ENCODE results near the gene SLC16A3.
"Not testable (repeated sequence)": the region's sequence is repeated elsewhere in the genome, so short reads cannot be mapped to it uniquely, and the experiment has no call there.

Gene SLC16A3

GRCh38 chr17:82188001-82188961, 40.6 kb upstream of the SLC16A3 start:
- no peaks in the 10 kb centered on the region for H3K27me3 ChIP-seq (ENCODE audit: insufficient read depth, low read length, poor library complexity, severe bottlenecking)
- H3F3A ChIP-seq (ENCODE audit: low read depth), result no peaks in the 10 kb centered on the region
- no peaks in the 10 kb centered on the region for H3K9me2 ChIP-seq (replicated peaks; ENCODE audit: low read depth, low read length)
- H3K4me3 ChIP-seq (ENCODE audit: low read length, poor library complexity, severe bottlenecking), result no peak overlapping the region
- H3K79me2 ChIP-seq (ENCODE audit: insufficient read depth, low read length), result no peaks in the 10 kb centered on the region
- peaks cover 59% of the 10 kb centered on the region; the same call in 1 of the 2 replicates for H3K36me3 ChIP-seq (ENCODE audit: insufficient read depth, low read length)
- no peaks in the 10 kb centered on the region for H4K20me1 ChIP-seq (ENCODE audit: insufficient read depth, low read length, poor library complexity, severe bottlenecking)
- H3K4me1 ChIP-seq (ENCODE audit: insufficient read depth, low read length, poor library complexity, severe bottlenecking), result no peaks in the 10 kb centered on the region
- TF ChIP-seq CTCF (conservative IDR thresholded peaks at IDR 0.05; ENCODE audit: low read length) (no peak), EZH2phosphoT487 (IDR thresholded peaks at IDR 0.05; ENCODE audit: borderline replicate concordance) (no peak)
- H3K4me2 ChIP-seq (ENCODE audit: low read depth, low read length, poor library complexity, severe bottlenecking), result no peak overlapping the region
- H2AFZ ChIP-seq (ENCODE audit: low read length), result no peak overlapping the region
- no peaks in the 10 kb centered on the region for H3K9me3 ChIP-seq (ENCODE audit: insufficient read depth, low read depth, low read length)
- no peak overlapping the region for H3K9ac ChIP-seq (ENCODE audit: low read depth, low read length, poor library complexity, severe bottlenecking)

GRCh38 chr17:82193050-82193449, 35.8 kb upstream of the SLC16A3 start:
- not testable (repeated sequence) for H3K9me2 ChIP-seq (replicated peaks; ENCODE audit: low read depth, low read length); H3K4me1 ChIP-seq (ENCODE audit: insufficient read depth, low read length, poor library complexity, severe bottlenecking); H3K4me2 ChIP-seq (ENCODE audit: low read depth, low read length, poor library complexity, severe bottlenecking); H3K9me3 ChIP-seq (ENCODE audit: insufficient read depth, low read depth, low read length); H2AFZ ChIP-seq (ENCODE audit: low read length); H3F3A ChIP-seq (ENCODE audit: low read depth); H3K9ac ChIP-seq (ENCODE audit: low read depth, low read length, poor library complexity, severe bottlenecking); H3K4me3 ChIP-seq (ENCODE audit: low read length, poor library complexity, severe bottlenecking); H3K27me3 ChIP-seq (ENCODE audit: insufficient read depth, low read length, poor library complexity, severe bottlenecking)
- Histone ChIP-seq H4K20me1 (ENCODE audit: insufficient read depth, low read length, poor library complexity, severe bottlenecking) (peaks cover 22% of the 10 kb centered on the region), H3K79me2 (ENCODE audit: insufficient read depth, low read length) (peaks cover 35% of the 10 kb centered on the region), H3K36me3 (ENCODE audit: insufficient read depth, low read length) (peaks cover 76% of the 10 kb centered on the region; the same call in 1 of the 2 replicates)

GRCh38 chr17:82193520-82194220, 35.2 kb upstream of the SLC16A3 start:
- Histone ChIP-seq H3K9me2 (replicated peaks; ENCODE audit: low read depth, low read length) (no peaks in the 10 kb centered on the region), H2AFZ (ENCODE audit: low read length) (no peak overlapping the region), H3K9ac (ENCODE audit: low read depth, low read length, poor library complexity, severe bottlenecking) (no peak overlapping the region), H3F3A (ENCODE audit: low read depth) (no peaks in the 10 kb centered on the region), H3K36me3 (ENCODE audit: insufficient read depth, low read length) (peaks cover 72% of the 10 kb centered on the region; the same call in 1 of the 2 replicates), H4K20me1 (ENCODE audit: insufficient read depth, low read length, poor library complexity, severe bottlenecking) (peaks cover 27% of the 10 kb centered on the region), H3K4me1 (ENCODE audit: insufficient read depth, low read length, poor library complexity, severe bottlenecking) (peaks cover 12% of the 10 kb centered on the region), H3K9me3 (ENCODE audit: insufficient read depth, low read depth, low read length) (no peaks in the 10 kb centered on the region), H3K4me3 (ENCODE audit: low read length, poor library complexity, severe bottlenecking) (no peak overlapping the region), H3K4me2 (ENCODE audit: low read depth, low read length, poor library complexity, severe bottlenecking) (no peak overlapping the region), H3K27me3 (ENCODE audit: insufficient read depth, low read length, poor library complexity, severe bottlenecking) (no peaks in the 10 kb centered on the region), H3K79me2 (ENCODE audit: insufficient read depth, low read length) (peaks cover 41% of the 10 kb centered on the region)
- TF ChIP-seq CTCF (conservative IDR thresholded peaks at IDR 0.05; ENCODE audit: low read length), result no peak
- TF ChIP-seq EZH2phosphoT487 (IDR thresholded peaks at IDR 0.05; ENCODE audit: borderline replicate concordance), result no peak
